Left lung (tissue), 10 donors: ENCODE measurements around the gene FADS2. TPM values are rescaled to one million over a fixed set of nuclear protein-coding genes. Genes with fewer than 3 reads are reported as not detected.

ENCODE experiments used
- ATAC-seq: fragments of 200-7000 bp; cut with Tn5 transposase; one replicate; pipeline ENCODE4 v1.9.1; 2020; ENCODE audit warnings: moderate library complexity
- DNase-seq, 4 donors: peaks; one replicate each; pipeline ENCODE4 v3.0.0-alpha.2; 2013 to 2020
- H3K27ac ChIP-seq, 2 donors: fragments of 200-600 bp; sonication (generic) in 1 of 2; one replicate each; pipeline versions ENCODE4 v1.5.0 to v1.8.0; 2020 to 2021
- H3K27me3 ChIP-seq, 2 donors: fragments of 200-600 bp; sonication (generic) in 1 of 2; one replicate each; pipeline versions ENCODE4 v1.5.0 to v1.8.0; 2020 to 2021
- H3K36me3 ChIP-seq, 2 donors: fragments of 200-600 bp; sonication (generic) in 1 of 2; one replicate each; pipeline versions ENCODE4 v1.5.0 to v1.8.0; 2020 to 2021
- H3K4me1 ChIP-seq, 2 donors: fragments of 200-600 bp; one replicate each; pipeline ENCODE4 v1.8.0; 2021
- H3K4me3 ChIP-seq, 2 donors: fragments of 200-600 bp; sonication (generic) in 1 of 2; one replicate each; pipeline versions ENCODE4 v1.5.0 to v1.8.0; 2020 to 2021; ENCODE audit warnings: mild to moderate bottlenecking in 1 of 2
- H3K9me3 ChIP-seq, 2 donors: fragments of 200-600 bp; sonication (generic) in 1 of 2; one replicate each; pipeline versions ENCODE4 v1.5.0 to v1.8.0; 2020 to 2021
- intact Hi-C, 2 donors: fragments of 100-400 bp; cut with DNase I; formaldehyde crosslinking; loops; one replicate each; pipeline versions ENCODE4 v1.11.2 to v1.14.2; 2022
- polyA plus RNA-seq, 6 donors: library from polyadenylated mRNA; unstranded; fragments of 120-200 nt; gene quantifications; one replicate each; pipeline ENCODE4 v1.2.1, GENCODE V29; 2013; ENCODE audit not compliant: insufficient read length in 6 of 6
- total RNA-seq, 2 donors: library from RNA; stranded (reverse); fragmentation: NEBNext Ultra II Directional; extraction: Animal tissue kit (Norgen Biotek cat#: 25700); gene quantifications; one replicate each; pipeline ENCODE4 v1.2.1, GENCODE V29; 2021
- TF ChIP-seq, protein P1 (sequence below), 2 donors: fragments of 200-600 bp; sonication (generic) in 1 of 2; IDR thresholded peaks; one replicate each; pipeline versions ENCODE4 v1.5.0 to v1.8.0; 2021; ENCODE audit warnings: antibody characterized with exemption in 2 of 2
- donor health status: DM: no; HTN: yes; CAD: no.
- donor health status: DM: no; HTN: no; CAD: no.

FADS2 gene
- total and polyA plus RNA-seq, 8 donors, result 45.4 to 295 (median 94.9) TPM

DNA sequence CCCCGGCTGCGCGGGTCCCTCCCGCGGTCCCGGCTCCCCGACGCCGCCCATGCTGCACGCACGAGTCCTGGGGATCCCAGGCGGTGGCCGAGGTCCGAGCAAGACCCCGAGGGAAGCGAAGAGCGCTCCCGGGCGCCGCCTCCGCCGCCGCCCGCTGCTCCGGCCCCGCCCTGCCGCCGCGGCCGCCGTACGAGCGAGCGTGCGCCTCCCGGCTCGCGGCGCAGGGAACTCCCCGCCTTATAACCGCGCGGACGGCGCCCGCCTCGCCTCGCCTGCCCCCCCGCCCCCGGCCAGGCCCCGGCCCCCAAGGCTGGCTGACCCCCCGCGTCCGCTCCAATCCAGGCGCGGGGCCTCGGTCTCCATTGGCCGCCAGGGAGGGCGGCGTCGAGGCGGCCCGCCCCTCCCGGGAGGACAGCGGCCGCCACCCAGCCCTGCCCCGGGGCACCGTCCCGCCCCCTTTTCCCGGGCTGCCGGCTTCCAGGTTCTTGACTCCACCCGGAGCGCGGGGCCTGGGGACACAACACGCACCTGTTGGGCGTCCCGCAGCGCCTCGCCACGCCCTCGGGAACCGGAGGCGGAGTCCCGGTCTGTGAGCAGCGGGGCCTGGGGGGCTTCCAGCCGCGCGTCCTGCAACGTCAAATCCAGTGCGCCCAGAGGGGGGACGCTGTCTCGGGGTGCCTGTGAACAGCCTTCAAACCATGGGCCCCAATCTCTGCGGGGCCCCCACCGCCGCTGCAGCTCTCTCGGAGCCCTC, 63.4 kb downstream of the FADS2 start, which contains the start of gene FADS3:
TSS of gene FADS3 (minus strand) at position 215 of the 754 bp plus-strand sequence. CDS start at position 51, 164 bp downstream.
- TF ChIP-seq, protein P1, sequence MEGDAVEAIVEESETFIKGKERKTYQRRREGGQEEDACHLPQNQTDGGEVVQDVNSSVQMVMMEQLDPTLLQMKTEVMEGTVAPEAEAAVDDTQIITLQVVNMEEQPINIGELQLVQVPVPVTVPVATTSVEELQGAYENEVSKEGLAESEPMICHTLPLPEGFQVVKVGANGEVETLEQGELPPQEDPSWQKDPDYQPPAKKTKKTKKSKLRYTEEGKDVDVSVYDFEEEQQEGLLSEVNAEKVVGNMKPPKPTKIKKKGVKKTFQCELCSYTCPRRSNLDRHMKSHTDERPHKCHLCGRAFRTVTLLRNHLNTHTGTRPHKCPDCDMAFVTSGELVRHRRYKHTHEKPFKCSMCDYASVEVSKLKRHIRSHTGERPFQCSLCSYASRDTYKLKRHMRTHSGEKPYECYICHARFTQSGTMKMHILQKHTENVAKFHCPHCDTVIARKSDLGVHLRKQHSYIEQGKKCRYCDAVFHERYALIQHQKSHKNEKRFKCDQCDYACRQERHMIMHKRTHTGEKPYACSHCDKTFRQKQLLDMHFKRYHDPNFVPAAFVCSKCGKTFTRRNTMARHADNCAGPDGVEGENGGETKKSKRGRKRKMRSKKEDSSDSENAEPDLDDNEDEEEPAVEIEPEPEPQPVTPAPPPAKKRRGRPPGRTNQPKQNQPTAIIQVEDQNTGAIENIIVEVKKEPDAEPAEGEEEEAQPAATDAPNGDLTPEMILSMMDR (IDR thresholded peaks at IDR 0.05), result no peak
- peaks cover 0 to 22% of the 10 kb centered on the region in 2 donors for H3K27me3 ChIP-seq
- DNase-seq (peak; percentile 37 to 95 (median 82)), ATAC-seq (peak; percentile 95)
- no peaks in the 10 kb centered on the region for H3K36me3 ChIP-seq
- no peaks in the 10 kb centered on the region for H3K9me3 ChIP-seq
- intact Hi-C loops, result no loop called here
- peak within 1 kb of the TSS; percentile 74 to 79 for H3K4me3 ChIP-seq
- H3K4me1 ChIP-seq, result peaks cover 6 to 39% of the 10 kb centered on the region in 2 donors
- peak within 1 kb of the TSS; percentile 75 to 78 for H3K27ac ChIP-seq

DNA sequence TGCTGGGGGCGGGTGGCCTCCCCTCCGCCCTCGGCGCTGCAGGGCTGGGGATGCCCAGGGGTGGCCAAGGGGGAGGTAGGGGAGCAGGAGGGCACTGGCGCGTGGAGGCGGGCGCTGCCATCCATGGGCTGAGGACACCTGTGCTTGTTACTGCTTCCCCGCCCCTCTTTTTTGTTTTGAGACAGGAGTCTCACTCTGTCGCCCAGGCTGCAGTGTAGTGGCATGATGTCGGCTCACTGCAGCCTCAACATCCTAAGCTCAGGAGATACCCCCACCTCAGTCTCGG, 63.9 kb downstream of the FADS2 start:
- Histone ChIP-seq H3K9me3 (no peaks in the 10 kb centered on the region), H3K4me1 (peaks cover 6 to 39% of the 10 kb centered on the region in 2 donors), H3K27me3 (peaks cover 0 to 22% of the 10 kb centered on the region in 2 donors), H3K27ac (peak overlapping the region; percentile 57 to 78), H3K4me3 (peak overlapping the region; percentile 74 to 79), H3K36me3 (no peaks in the 10 kb centered on the region)
- TF ChIP-seq, protein P1 (IDR thresholded peaks at IDR 0.05), result no peak
- ATAC-seq, result no peak
- DNase-seq, result no peak
- intact Hi-C loops, result no loop called here

DNA sequence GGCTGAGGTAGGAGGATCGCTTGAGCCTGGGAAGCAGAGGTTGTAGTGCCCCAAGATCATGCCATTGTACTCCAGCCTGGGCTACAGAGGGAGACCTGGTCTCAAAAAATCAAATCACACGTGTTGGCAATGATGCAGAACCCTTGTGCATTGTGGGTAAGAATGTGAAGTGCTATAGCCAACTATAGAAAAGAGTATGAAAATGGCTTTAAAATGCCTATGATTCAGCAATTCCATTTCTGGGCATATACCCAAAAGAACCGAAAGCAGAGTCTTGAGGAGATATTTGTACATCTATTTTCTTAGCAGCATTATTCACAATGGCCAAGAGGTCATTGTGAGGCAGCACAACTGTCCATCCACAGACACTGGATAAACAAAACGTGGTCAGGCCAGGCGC, 65.9 kb downstream of the FADS2 start:
- H3K4me1 ChIP-seq, result peaks cover 6 to 35% of the 10 kb centered on the region in 2 donors
- H3K36me3 ChIP-seq, result no peaks in the 10 kb centered on the region
- ATAC-seq (no peak), DNase-seq (peak in 1 of 4 donors; percentile 60)
- H3K4me3 ChIP-seq, result no peak overlapping the region
- peak overlapping the region in 1 of 2 donors; percentile 18 for H3K27ac ChIP-seq
- intact Hi-C loops, result loop anchor here in 1 of 2 donors (2.0 kb wide), 1 partner anchor 187 kb away; no protein-coding TSS in a partner anchor
- TF ChIP-seq, protein P1 (IDR thresholded peaks at IDR 0.05), result no peak
- H3K27me3 ChIP-seq, result peaks cover 0 to 22% of the 10 kb centered on the region in 2 donors
- no peaks in the 10 kb centered on the region for H3K9me3 ChIP-seq

DNA sequence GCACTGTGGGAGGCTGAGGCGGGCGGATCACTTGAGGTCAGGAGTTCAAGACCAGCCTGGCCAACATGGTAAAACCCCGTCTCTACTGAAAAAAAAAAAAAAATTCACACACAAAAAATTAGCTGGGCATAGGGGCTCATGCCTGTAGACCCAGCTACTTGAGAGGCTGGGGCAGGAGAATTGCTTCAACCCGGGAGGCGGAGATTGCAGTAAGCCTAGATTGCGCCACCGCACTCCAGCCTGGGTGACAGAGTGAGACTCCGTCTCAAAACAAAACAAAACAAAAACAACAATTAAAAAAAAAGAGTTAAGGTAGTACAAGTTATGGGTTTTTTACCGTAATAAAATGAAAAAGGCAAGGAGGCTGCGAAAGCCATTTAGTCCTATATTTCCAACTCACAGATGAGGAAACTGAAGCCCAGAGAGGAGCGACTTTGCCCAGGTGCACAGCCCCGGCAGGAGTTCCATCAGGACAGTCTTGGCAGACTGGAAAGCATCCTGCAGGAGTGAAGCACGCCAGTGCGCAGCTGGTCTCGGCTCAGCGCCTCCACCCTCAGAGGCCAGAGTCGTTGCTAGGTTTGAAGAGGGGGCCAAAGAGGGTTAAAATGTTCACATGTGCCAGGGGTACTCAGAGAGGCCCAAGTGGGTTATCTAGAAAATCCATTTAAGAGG, 67.1 kb downstream of the FADS2 start:
- ATAC-seq (no peak), DNase-seq (no peak)
- Histone ChIP-seq H3K4me3 (no peak overlapping the region), H3K9me3 (no peaks in the 10 kb centered on the region), H3K4me1 (peaks cover 6 to 33% of the 10 kb centered on the region in 2 donors), H3K27ac (no peak overlapping the region), H3K36me3 (no peaks in the 10 kb centered on the region), H3K27me3 (peaks cover 0 to 22% of the 10 kb centered on the region in 2 donors)
- TF ChIP-seq, protein P1 (IDR thresholded peaks at IDR 0.05), result no peak
- intact Hi-C loops, result loop anchor here in 1 of 2 donors (2.0 to 5.0 kb wide), 2 partner anchors 52 to 186 kb away; no protein-coding TSS in a partner anchor

DNA sequence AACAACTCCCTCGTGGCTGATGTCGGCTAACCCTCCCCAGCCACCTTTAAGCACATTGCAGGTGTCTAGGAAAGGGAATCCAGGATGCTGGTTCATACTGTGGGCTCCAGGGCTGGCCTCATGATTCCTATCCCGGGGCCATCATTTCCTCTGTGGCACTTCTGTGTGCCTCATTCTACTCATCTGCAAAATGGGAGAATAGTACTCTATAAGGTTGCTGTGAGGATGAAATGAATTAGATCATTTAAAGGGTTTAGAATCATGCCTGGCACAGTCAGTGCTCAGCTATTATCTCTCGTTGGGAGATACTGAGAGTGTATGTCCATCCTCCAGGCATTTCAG, 67.6 kb downstream of the FADS2 start:
- intact Hi-C loops, result loop anchor here in 1 of 2 donors (2.0 to 5.0 kb wide), 2 partner anchors 52 to 185 kb away; no protein-coding TSS in a partner anchor
- TF ChIP-seq, protein P1 (IDR thresholded peaks at IDR 0.05), result no peak
- Histone ChIP-seq H3K4me3 (no peak overlapping the region), H3K27me3 (peaks cover 0 to 17% of the 10 kb centered on the region in 2 donors), H3K4me1 (peaks cover 1 to 28% of the 10 kb centered on the region in 2 donors), H3K9me3 (no peaks in the 10 kb centered on the region), H3K27ac (no peak overlapping the region), H3K36me3 (no peaks in the 10 kb centered on the region)
- no peak for DNase-seq
- no peak for ATAC-seq
